Epithelial cell of proximal tubule (primary cell): ENCODE measurements around the gene DOCK2. TPM values are rescaled to one million over a fixed set of nuclear protein-coding genes. Genes with fewer than 3 reads are reported as not detected.

Source experiments
- DNase-seq: peaks from one replicate; pipeline ENCODE4 v3.0.0-alpha.2; 2011; ENCODE audit warnings: low read depth
- H3K4me3 ChIP-seq: 2 replicates; pipeline ENCODE4 v1.5.1; 2011; ENCODE audit warnings: low read depth, mild to moderate bottlenecking, low read length
- CTCF ChIP-seq: conservative IDR thresholded peaks from 2 replicates; pipeline ENCODE4 v1.5.1; 2012; ENCODE audit warnings: low read depth, mild to moderate bottlenecking, low read length
- total RNA-seq: library from RNA; depleted of rRNA; stranded (reverse); fragments of >200 nt; gene quantifications from 2 replicates; pipeline ENCODE4 v1.2.3, GENCODE V29; 2015

Gene DOCK2
- total RNA-seq = 18.4 and 30.4 TPM in 2 replicates

GRCh38 chr5:169637085-169637548, at the start of gene DOCK2:
Gene DOCK2 (plus strand): TSS chr5:169637275. CDS start chr5:169637327, 52 bp downstream.
- H3K4me3 ChIP-seq = peak within 1 kb of the TSS; percentile 52
- TF ChIP-seq CTCF = no peak
- no peak for DNase-seq

- DNase-seq = no peak
- no peak overlapping the region for H3K4me3 ChIP-seq
- no peak for TF ChIP-seq CTCF
Observed at GRCh38 chr5:169590602-169591001, 46.5 kb upstream of the DOCK2 start.

GRCh38 chr5:169591636-169592035, 45.4 kb upstream of the DOCK2 start:
- no peak for TF ChIP-seq CTCF
- no peak for DNase-seq
- H3K4me3 ChIP-seq = no peak overlapping the region

GRCh38 chr5:169592937-169593650, 44.0 kb upstream of the DOCK2 start:
- TF ChIP-seq CTCF = no peak
- DNase-seq = no peak
- H3K4me3 ChIP-seq = no peak overlapping the region

GRCh38 chr5:169595172-169595820, 41.8 kb upstream of the DOCK2 start:
- DNase-seq = no peak

GRCh38 chr5:169599451-169599850, 37.6 kb upstream of the DOCK2 start:
- DNase-seq = no peak
- H3K4me3 ChIP-seq = no peak overlapping the region
- peak; percentile 16 for TF ChIP-seq CTCF

More at GRCh38 chr5:169595172-169595820, 41.8 kb upstream of the DOCK2 start:
- H3K4me3 ChIP-seq = no peak overlapping the region
- TF ChIP-seq CTCF = no peak

GRCh38 chr5:169602535-169602934, 34.5 kb upstream of the DOCK2 start:
- no peak for TF ChIP-seq CTCF
- DNase-seq = no peak
- no peak overlapping the region for H3K4me3 ChIP-seq
